CD4-positive, alpha-beta T cell treated with Interleukin-15 for 1 hour (primary cell): ENCODE results near the gene CDKL1.
A peak's percentile ranks its signal among the peaks of the same experiment; 100 is the strongest.
"Not testable (repeated sequence)": the region's sequence is repeated elsewhere in the genome, so short reads cannot be mapped to it uniquely, and the experiment has no call there.

Experiments
- DNase-seq: peaks from one replicate; pipeline ENCODE4 v3.0.0-alpha.2; 2020

CDKL1 gene

GRCh38 chr14:50321009-50321660 is 75.5 kb downstream of the CDKL1 start:
- peak; percentile 75 for DNase-seq

- DNase-seq: no peak
Observed at GRCh38 chr14:50320283-50320682, 76.4 kb downstream of the CDKL1 start.

GRCh38 chr14:50319721-50320120 is 77.0 kb downstream of the CDKL1 start:
- DNase-seq: no peak

GRCh38 chr14:50319293-50319692 is 77.4 kb downstream of the CDKL1 start:
- no peak for DNase-seq

- DNase-seq: no peak
Observed at GRCh38 chr14:50318031-50318626, 78.6 kb downstream of the CDKL1 start.

- DNase-seq: not testable (repeated sequence)
Observed at GRCh38 chr14:50314098-50314497, 82.6 kb downstream of the CDKL1 start.

GRCh38 chr14:50312734-50313054 is 84.0 kb downstream of the CDKL1 start:
- DNase-seq: no peak

- peak; percentile 90 for DNase-seq
Observed at GRCh38 chr14:50311972-50312733, 84.5 kb downstream of the CDKL1 start, which contains the start of the genes DMAC2L and L2HGDH. Gene DMAC2L, plus strand, starts transcription at chr14:50312324. Its CDS starts 9,164 bp downstream, at chr14:50321488. Gene L2HGDH, minus strand, starts transcription at chr14:50312229. Its CDS starts 79 bp downstream, at chr14:50312150.

- DNase-seq: no peak
Observed at GRCh38 chr14:50311337-50311971, 85.2 kb downstream of the CDKL1 start.

GRCh38 chr14:50310445-50310844 is 86.2 kb downstream of the CDKL1 start:
- no peak for DNase-seq

- no peak for DNase-seq
Observed at GRCh38 chr14:50308363-50308915, 88.2 kb downstream of the CDKL1 start.

GRCh38 chr14:50303744-50304471 is 92.8 kb downstream of the CDKL1 start:
- peak; percentile 23 for DNase-seq

- DNase-seq: no peak
Observed at GRCh38 chr14:50301914-50302313, 94.8 kb downstream of the CDKL1 start.

- DNase-seq: no peak
Observed at GRCh38 chr14:50299585-50299984, 97.1 kb downstream of the CDKL1 start.

- no peak for DNase-seq
Observed at GRCh38 chr14:50290306-50290705, 106.4 kb downstream of the CDKL1 start.

GRCh38 chr14:50288146-50288545 is 108.5 kb downstream of the CDKL1 start:
- DNase-seq: no peak

- no peak for DNase-seq
Observed at GRCh38 chr14:50285861-50286260, 110.8 kb downstream of the CDKL1 start.
